ENCODE data around the gene SIRT4.

Gene SIRT4

GRCh38 chr12:120337730-120338129, 35.6 kb downstream of the SIRT4 start:
- no peak for TF ChIP-seq CTCF (IDR thresholded peaks at IDR 0.05; ENCODE audit: low read depth, low read length, missing control alignments)
- no peak overlapping the region for H3K4me3 ChIP-seq (replicated peaks; ENCODE audit: low read depth, low read length)
- DNase-seq (ENCODE audit: extremely low read depth, low read depth), result no peak

DNA sequence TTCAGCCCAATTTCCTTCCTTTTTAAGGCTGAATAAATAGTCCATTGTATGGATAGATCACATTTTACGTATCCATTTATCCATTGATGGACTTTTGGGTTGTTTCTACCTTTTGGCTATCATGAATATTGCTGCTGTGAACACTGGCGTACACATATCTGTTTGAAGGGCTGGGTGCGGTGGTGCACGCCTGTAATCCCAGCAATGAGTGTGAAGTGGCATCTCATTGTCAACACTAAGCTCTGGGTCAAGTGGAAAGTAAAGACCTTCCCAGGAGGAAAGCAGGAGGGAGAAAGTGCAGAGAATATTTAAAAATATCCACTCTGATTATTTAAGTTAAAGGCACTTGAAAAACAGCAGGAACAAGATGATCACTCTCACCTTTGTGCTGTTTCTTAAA, 37.1 kb downstream of the SIRT4 start:
- TF ChIP-seq CTCF (IDR thresholded peaks at IDR 0.05; ENCODE audit: low read depth, low read length, missing control alignments), result no peak
- no peak for DNase-seq (ENCODE audit: extremely low read depth, low read depth)
- no peak overlapping the region for H3K4me3 ChIP-seq (replicated peaks; ENCODE audit: low read depth, low read length)

GRCh38 chr12:120342175-120343038, 40.3 kb downstream of the SIRT4 start:
- DNase-seq (ENCODE audit: extremely low read depth, low read depth), result no peak
- no peak overlapping the region for H3K4me3 ChIP-seq (replicated peaks; ENCODE audit: low read depth, low read length)
- TF ChIP-seq CTCF (IDR thresholded peaks at IDR 0.05; ENCODE audit: low read depth, low read length, missing control alignments), result no peak

DNA sequence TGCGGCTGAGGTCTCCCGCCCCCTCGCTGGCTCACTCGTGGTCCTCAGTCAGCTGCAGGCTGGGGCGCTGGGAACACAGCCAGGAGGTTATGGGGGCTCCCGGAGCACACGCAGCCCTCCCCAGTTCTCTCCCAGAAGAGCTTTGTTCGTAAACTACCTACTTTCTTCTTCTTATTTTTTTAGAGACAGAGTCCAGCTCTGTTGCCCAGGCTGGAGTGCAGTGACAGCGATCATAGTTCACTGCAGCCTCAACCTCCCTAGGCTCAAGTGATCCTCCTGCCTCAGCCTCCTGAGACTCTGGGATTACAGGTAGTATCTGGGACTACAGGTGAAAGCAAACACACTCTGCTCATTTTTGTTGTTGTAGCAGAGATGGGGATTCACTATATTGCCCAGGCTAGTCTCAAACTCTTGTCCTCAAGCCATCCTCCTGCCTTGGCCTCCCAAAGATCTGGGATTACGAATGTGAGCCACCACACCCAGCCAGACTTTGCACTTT, 41.0 kb downstream of the SIRT4 start:
- no peak for TF ChIP-seq CTCF (IDR thresholded peaks at IDR 0.05; ENCODE audit: low read depth, low read length, missing control alignments)
- no peak for DNase-seq (ENCODE audit: extremely low read depth, low read depth)
- no peak overlapping the region for H3K4me3 ChIP-seq (replicated peaks; ENCODE audit: low read depth, low read length)

DNA sequence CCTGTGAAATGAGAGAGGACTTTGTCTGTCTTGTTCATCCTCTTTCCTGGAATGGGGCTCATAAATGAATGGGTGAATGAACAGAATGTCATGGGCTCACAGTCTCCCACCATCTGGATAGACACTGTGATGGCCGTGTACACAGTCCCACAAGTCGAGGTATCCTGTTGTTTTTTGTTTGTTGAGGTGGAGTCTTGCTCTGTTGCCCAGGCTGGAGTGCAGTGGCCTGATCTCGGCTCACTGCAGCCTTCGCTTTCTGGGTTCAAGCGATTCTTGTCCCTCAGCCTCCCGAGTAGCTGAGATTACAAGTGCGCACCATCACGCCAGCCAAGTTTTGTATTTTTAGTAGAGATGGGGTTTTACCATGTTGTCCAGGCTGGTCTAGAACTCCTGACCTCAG, 41.6 kb downstream of the SIRT4 start:
- TF ChIP-seq CTCF (IDR thresholded peaks at IDR 0.05; ENCODE audit: low read depth, low read length, missing control alignments), result no peak
- H3K4me3 ChIP-seq (replicated peaks; ENCODE audit: low read depth, low read length), result no peak overlapping the region
- DNase-seq (ENCODE audit: extremely low read depth, low read depth), result no peak

DNA sequence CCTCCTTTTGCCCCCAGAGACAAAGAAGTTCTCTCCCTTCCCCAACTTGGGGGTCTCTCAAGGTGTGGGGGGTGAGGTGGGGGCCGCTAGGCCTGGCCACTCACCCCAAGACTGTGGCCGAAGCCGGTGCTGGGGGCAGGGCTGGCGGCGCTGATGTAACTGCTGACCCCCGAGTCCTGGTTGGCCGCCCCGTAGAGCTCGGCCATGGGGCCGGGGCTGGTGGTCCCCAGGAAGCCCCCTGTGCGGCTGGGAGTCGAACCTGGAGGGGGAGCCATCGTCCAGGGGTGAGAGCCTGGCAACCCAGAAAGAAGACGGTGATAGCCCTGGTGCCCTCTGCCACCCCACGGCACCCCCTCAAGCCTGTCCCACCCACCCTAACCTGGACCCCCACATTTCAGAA, 43.9 kb downstream of the SIRT4 start:
- H3K4me3 ChIP-seq (replicated peaks; ENCODE audit: low read depth, low read length), result no peak overlapping the region
- TF ChIP-seq CTCF (IDR thresholded peaks at IDR 0.05; ENCODE audit: low read depth, low read length, missing control alignments), result no peak
- DNase-seq (ENCODE audit: extremely low read depth, low read depth), result no peak

Measured in HFF-Myc (cell line).